ENCODE data around the gene ZNF75A. TPM values are rescaled to one million over a fixed set of nuclear protein-coding genes. Genes with fewer than 3 reads are reported as not detected.
"Not testable (repeated sequence)": the region's sequence is repeated elsewhere in the genome, so short reads cannot be mapped to it uniquely, and the experiment has no call there.

The ZNF75A gene
- total RNA-seq: 25.9 TPM

GRCh38 chr16:3305109-3306068 lies at the start of gene ZNF75A, which contains the start of gene TIGD7:
TSS of gene ZNF75A (plus strand) at chr16:3305497. CDS start at chr16:3308429, 2,932 bp downstream.
TSS of gene TIGD7 (minus strand) at chr16:3305430. CDS start at chr16:3300614, 4,816 bp downstream.
- DNase-seq (ENCODE audit: low spot score): peak; percentile 88

DNA sequence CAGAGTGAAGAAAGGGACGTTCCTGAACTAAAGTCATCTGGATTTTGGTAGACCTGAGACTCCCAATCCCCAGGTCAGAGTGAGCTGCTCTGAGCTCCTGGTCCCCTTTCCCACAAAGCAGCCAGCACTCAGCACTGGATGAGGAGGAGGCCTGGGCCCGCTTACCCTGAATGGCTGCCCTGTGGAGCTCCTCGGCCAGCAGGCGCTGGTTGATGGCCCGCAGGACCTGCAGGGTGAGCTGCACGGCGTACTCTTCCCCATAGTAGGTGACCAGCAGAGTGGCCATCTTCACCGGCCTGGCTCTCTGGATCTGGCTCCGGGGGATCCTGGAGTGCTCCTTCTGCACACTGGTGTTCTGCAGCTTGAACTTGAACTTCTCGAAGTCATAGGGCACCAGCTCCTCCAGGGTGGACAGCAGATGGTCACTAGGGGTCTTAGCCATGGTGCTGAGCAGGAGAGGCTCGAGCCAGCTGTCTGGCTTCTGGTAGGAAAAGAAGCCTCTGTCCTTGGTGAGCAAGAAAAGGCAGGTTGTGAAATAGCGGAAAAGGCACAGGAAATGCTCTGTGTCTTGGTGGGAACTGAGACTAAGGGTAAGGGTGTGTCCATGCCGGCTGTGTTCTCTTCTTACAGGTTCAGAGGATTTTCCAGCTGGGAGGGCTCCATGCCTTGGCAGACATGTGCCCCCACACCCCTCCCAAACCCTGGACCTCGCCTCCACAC lies 49.0 kb upstream of the ZNF75A start, which contains the start of gene MEFV:
Gene MEFV, minus strand, starts transcription at position 488 of the 720 bp plus-strand sequence. Its CDS starts 46 bp downstream, at position 442.
- no peak for DNase-seq (ENCODE audit: low spot score)

- no peak for DNase-seq (ENCODE audit: low spot score)
These were observed 48.3 kb upstream of the ZNF75A start for GRCh38 chr16:3256866-3257465.

GRCh38 chr16:3259836-3260235 lies 45.5 kb upstream of the ZNF75A start:
- DNase-seq (ENCODE audit: low spot score): no peak

DNA sequence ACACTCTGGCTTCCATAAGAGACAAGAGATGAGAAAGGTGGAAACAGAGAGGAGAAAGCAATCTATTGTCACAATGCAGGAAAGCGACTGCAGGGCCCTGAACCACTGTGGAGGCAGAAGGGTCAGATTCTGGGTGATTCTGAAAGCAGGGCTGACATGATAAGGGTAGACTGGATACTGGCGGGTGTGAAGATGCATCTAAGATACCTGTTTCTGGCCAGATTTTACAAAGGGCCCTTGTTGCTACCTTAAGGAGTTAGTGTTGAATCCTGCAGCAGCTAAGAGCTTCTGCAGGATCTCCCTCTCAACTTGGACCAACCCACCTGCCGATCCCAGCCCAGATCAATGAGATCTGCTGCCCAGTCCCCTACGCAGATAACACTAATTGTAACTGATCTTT lies 42.8 kb upstream of the ZNF75A start:
- no peak for DNase-seq (ENCODE audit: low spot score)

DNA sequence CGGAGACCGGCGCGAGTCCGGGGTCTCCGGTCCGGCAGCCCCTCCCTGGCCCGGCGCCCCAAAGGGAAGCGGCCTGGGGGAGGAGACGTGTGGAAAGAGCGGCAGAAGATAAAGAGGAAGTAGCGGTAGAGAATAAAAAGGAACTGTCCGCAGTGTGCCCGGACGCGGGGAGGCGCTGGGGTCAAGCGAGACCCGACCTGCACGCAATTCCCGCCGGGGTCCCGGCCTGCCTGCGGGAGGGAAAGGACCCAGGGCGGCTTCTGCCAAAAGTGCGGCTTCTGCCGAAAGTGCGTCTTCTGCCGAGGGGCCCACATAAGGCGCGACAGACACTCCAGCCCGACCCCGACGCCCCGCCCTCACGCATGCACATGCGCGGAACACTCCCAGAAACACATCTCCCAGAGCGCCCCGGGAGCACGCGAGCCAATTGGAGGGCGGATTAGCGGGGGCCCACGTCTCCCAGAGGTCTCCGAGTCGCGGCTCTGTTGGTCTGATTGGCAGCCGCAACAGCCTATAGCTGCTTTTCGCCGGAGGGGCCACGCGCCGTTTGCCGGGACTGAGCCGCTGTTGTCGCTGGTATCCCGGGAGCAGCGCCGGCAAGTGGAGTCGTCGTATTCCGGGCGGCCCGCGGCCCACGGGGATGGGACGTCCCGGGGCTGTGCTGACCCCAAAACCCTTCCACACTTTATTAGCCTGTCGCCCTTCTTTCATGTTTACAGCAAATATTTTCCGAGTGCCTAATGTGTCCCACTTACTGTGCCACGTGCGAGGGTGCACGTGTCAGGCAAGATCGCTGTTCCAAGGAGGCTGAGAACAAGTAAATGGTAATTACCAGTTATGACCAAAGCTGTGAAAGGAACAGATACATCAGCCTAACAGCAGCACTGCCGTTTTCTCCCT lies 40.9 kb upstream of the ZNF75A start:
- DNase-seq (ENCODE audit: low spot score): peak; percentile 98

- no peak for DNase-seq (ENCODE audit: low spot score)
These were observed 38.3 kb upstream of the ZNF75A start for GRCh38 chr16:3266873-3267537.

- no peak for DNase-seq (ENCODE audit: low spot score)
These were observed 37.0 kb upstream of the ZNF75A start for GRCh38 chr16:3268294-3268693.

- not testable (repeated sequence) for DNase-seq (ENCODE audit: low spot score)
These were observed 34.6 kb upstream of the ZNF75A start for GRCh38 chr16:3270718-3271117.

GRCh38 chr16:3271281-3271680 lies 34.0 kb upstream of the ZNF75A start:
- not testable (repeated sequence) for DNase-seq (ENCODE audit: low spot score)

DNA sequence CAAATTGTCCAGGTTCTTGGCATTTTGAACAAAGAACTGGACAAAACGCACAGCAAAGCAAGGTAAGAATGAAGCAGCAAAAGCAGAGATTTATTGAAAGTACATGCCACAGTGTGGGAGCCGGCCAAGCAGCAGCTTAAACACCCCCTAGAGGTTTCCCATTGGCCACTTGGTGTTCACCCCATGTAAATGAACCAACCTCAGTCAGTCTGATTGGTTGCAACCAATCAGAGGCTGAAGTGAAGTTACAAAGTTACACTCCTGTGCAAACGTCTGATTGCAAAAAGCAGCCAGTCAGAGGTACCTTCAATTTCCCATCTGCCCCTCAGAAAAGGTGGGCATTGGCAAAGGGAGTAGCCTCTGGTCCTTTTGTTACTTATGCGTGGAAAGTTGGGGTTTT lies 30.8 kb upstream of the ZNF75A start:
- no peak for DNase-seq (ENCODE audit: low spot score)

- DNase-seq (ENCODE audit: low spot score): no peak
These were observed 30.4 kb upstream of the ZNF75A start for GRCh38 chr16:3274947-3275346.

DNA sequence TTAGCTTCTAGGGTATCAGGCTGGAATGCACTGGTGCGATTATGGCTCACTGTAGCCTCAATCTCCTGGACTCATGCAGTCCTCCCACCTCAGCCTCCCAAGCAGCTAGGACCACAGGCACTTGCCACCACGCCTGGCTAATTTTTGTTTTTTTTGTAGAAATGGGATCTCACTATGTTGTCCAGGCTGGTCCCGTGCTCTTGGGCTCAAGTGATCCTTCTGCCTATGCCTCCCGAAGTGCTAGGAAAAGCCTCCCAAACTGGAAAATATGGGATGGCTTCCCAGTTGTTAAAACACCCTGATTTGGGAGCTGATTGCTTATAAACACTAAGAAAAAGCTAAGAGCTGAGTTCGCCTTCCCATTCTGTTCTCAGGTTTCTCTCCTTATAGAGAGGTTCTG lies 28.6 kb upstream of the ZNF75A start:
- no peak for DNase-seq (ENCODE audit: low spot score)

DNA sequence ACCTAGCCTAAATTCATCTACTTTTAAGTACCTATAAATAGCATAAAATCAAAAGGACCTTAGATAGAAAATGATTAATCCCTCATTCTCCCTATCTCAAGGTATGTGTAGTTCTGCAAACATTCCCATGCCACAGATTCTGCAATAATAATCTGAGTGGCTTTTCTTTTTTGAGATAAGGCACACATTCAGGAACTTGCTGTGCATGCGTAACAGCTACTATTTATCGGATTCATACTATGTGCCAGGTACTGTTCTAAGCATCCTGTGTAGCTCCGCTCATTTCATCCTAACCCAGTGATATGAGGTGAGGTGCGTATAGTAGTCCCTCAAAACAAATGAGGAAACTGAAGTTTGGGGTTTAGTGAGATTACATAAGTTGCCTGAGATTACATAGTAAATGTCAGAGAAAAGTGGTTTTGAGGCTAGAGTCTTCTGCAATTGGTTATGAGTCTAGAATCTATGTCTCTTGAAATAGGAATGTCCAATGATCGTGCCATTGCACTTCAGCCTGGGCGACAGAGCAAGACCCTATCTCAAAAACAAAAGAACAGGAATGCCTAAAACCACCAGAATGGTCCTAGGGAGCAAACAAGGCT lies 24.0 kb upstream of the ZNF75A start:
- DNase-seq (ENCODE audit: low spot score): no peak

- DNase-seq (ENCODE audit: low spot score): no peak
These were observed 23.1 kb upstream of the ZNF75A start for GRCh38 chr16:3282103-3282729.

DNA sequence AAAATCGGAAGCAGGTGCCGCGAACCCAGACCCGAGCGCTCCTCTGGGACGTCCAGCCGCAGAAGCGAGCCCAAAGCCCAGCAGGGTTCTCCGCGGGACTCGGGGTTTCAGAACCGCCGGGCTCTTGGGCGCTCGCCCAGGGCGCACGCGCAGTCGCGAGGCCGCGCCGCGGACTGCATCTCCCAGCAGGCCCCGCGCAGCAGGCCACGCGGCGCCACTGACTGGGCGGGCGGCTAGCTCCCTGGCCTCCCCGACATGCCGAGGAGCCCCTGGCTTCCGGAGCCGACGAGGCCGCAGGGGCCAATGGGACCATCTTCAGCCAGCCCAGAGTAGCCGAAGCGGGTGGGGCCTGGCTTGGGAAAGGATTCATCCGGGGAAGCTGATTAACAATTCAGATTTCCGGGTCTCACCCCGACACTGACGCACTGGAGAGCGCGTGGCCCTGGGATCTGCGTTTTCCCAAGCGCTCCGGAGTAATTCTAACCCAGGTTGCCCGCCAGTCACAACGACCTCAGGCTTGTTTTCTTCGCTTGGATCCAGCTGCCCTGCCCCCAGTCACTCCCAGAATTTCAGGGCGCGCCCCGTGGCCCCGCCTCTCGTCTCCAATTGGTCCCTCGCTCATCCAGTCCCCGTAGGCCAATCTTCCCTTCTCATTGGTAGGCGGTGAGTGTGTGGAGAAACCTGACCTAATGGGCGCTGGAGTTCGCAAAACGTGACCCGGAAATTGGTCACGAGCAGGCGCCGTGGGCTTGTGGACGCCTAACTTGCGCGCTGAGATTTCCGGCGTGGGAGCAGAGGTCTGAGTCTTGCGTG lies 22.4 kb upstream of the ZNF75A start, which contains the start of gene ZNF263:
Gene ZNF263, plus strand, starts transcription at position 762 of the 813 bp plus-strand sequence. CDS start 328 bp downstream, outside the sequence.
- peak; percentile 97 for DNase-seq (ENCODE audit: low spot score)

DNA sequence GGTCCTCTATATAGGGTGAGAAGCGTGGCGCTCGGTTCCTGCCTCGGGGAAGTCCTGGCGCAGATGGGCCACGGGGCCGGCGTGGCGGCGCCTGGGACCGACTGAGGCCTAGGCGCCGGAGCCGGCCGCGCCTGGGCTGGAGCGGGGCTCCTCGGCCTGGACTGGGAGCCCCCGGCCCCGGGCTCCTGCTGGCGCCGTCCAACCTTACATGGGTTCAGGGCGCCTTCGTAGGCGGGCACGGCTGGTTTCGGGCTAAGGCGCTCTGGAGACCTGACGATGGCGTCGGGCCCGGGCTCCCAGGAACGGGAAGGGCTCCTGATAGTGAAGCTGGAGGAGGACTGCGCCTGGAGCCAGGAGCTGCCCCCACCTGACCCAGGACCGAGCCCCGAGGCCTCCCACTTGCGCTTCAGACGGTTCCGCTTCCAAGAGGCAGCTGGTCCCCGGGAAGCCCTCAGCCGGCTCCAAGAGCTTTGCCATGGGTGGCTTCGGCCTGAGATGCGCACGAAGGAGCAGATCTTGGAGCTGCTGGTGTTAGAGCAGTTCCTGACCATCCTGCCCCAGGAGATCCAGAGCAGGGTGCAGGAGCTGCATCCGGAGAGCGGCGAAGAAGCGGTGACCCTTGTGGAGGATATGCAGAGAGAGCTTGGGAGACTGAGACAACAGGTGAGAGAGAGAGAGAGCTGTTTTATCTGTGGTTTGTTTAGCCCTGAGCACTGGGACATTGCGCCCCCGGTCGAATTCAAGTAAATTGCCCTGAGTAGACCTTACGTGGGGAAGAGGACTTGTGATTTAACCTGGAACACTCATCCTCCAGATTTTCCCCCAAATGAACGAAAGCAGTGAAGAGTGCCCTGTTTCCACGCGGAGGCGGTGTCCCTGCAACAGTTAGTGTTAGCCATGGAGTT lies 21.5 kb upstream of the ZNF75A start:
- DNase-seq (ENCODE audit: low spot score): no peak

Data from mucosa of gallbladder (tissue), 1 donor.